OCI-LY1 (cell line): ENCODE results near the gene USP36.

Experiments
- H2AFZ ChIP-seq: fragments of 200-600 bp; sonication (generic), shearing (Covaris generic); 2 replicates; pipeline ENCODE4 v1.6.0; 2014; ENCODE audit warnings: antibody characterized with exemption, mild to moderate bottlenecking, low read length
- H3F3A ChIP-seq: fragments of 200-600 bp; sonication (generic), shearing (Covaris generic); 2 replicates; pipeline ENCODE4 v1.6.0; 2014; ENCODE audit warnings: mild to moderate bottlenecking, antibody characterized with exemption, low read length, moderate library complexity; ENCODE audit not compliant: insufficient read depth
- H3K27ac ChIP-seq: fragments of 200-600 bp; sonication (generic); 2 replicates; pipeline ENCODE4 v1.5.1; 2014; ENCODE audit warnings: low read length, mixed run types, mild to moderate bottlenecking, low read depth; ENCODE audit not compliant: poor library complexity, severe bottlenecking
- H3K27me3 ChIP-seq: fragments of 200-600 bp; sonication (generic); 2 replicates; pipeline ENCODE4 v1.6.0; 2014; ENCODE audit warnings: antibody characterized with exemption, mild to moderate bottlenecking, low read length, moderate library complexity; ENCODE audit not compliant: insufficient read depth
- H3K36me3 ChIP-seq: fragments of 200-600 bp; sonication (generic); 2 replicates; pipeline ENCODE4 v1.6.1; 2014; ENCODE audit warnings: mild to moderate bottlenecking, antibody characterized with exemption, low read length, moderate library complexity, mixed read lengths; ENCODE audit not compliant: insufficient read depth
- H3K4me1 ChIP-seq: fragments of 200-600 bp; sonication (generic); 2 replicates; pipeline ENCODE4 v1.5.1; 2014; ENCODE audit warnings: mild to moderate bottlenecking, low read length, moderate library complexity; ENCODE audit not compliant: insufficient read depth, severe bottlenecking
- H3K4me2 ChIP-seq: fragments of 200-600 bp; sonication (generic), shearing (Covaris generic); 2 replicates; pipeline ENCODE4 v1.6.1; 2014; ENCODE audit warnings: low read length
- H3K4me3 ChIP-seq: fragments of 200-600 bp; sonication (generic); 2 replicates; pipeline ENCODE4 v1.5.1; 2014; ENCODE audit warnings: low read length, low read depth, mild to moderate bottlenecking, mixed read lengths; ENCODE audit not compliant: poor library complexity, severe bottlenecking
- H3K79me2 ChIP-seq: fragments of 200-600 bp; shearing (Covaris generic); 2 replicates; pipeline ENCODE4 v1.6.1; 2016; ENCODE audit warnings: mixed run types, low read length, mixed read lengths; ENCODE audit not compliant: insufficient read depth
- H3K9ac ChIP-seq: fragments of 200-600 bp; sonication (generic), shearing (Covaris generic); 2 replicates; pipeline ENCODE4 v1.6.1; 2014; ENCODE audit warnings: mild to moderate bottlenecking, low read length, mixed read lengths
- H3K9me2 ChIP-seq: fragments of 200-600 bp; sonication (generic), shearing (Covaris generic); 2 replicates; pipeline ENCODE4 v1.6.1; 2014; ENCODE audit warnings: low read depth, mild to moderate bottlenecking, low read length, mixed read lengths
- H3K9me3 ChIP-seq: fragments of 200-600 bp; shearing (Covaris generic); 2 replicates; pipeline ENCODE4 v1.6.1; 2014; ENCODE audit warnings: low read length, mixed read lengths
- H4K20me1 ChIP-seq: fragments of 200-600 bp; sonication (generic), shearing (Covaris generic); 2 replicates; pipeline ENCODE4 v1.6.0; 2016; ENCODE audit warnings: mild to moderate bottlenecking, low read length; ENCODE audit not compliant: insufficient read depth
- EZH2 ChIP-seq: fragments of 200-600 bp; sonication (generic), shearing (Covaris generic); IDR thresholded peaks from 2 replicates; pipeline ENCODE4 v1.8.0; 2017; ENCODE audit warnings: borderline replicate concordance, mixed run types, mild to moderate bottlenecking, antibody characterized with exemption, low read length, moderate library complexity, mixed read lengths
- TF ChIP-seq, protein P1 (sequence below): fragments of 200-600 bp; sonication (generic), shearing (Covaris generic); IDR thresholded peaks from 2 replicates; pipeline ENCODE4 v1.5.1; 2017; ENCODE audit warnings: mild to moderate bottlenecking, antibody characterized with exemption, low read length, moderate library complexity, mixed read lengths

Gene USP36

DNA sequence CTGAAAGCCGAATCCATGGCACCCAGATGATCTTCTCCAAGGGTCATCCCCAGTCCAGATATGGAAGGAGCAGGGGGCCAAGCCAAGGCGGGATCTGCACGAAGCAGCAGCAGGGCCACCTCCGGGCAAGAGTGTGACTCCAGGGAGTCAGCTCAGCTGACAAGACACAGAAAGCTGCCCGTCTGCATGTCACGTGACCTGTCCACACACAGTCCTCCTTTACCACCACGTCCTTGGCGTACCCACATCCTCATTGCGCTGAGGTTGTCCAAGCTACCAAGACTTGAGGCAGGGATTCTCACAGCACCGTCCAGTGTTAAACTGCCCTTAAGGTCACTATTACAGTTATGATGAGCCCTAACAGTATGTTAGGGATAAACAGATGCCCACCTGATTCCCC is 47.2 kb downstream of the USP36 start:
- no peak overlapping the region for H3K4me3 ChIP-seq
- no peaks in the 10 kb centered on the region for H3K9me2 ChIP-seq
- H3K36me3 ChIP-seq: peaks cover 59% of the 10 kb centered on the region
- H3K4me1 ChIP-seq: no peaks in the 10 kb centered on the region
- H3K4me2 ChIP-seq: no peak overlapping the region
- no peak overlapping the region for H3K9ac ChIP-seq
- H3K79me2 ChIP-seq: no peaks in the 10 kb centered on the region
- H3K27me3 ChIP-seq: no peaks in the 10 kb centered on the region
- TF ChIP-seq EZH2: no peak
- TF ChIP-seq, protein P1, sequence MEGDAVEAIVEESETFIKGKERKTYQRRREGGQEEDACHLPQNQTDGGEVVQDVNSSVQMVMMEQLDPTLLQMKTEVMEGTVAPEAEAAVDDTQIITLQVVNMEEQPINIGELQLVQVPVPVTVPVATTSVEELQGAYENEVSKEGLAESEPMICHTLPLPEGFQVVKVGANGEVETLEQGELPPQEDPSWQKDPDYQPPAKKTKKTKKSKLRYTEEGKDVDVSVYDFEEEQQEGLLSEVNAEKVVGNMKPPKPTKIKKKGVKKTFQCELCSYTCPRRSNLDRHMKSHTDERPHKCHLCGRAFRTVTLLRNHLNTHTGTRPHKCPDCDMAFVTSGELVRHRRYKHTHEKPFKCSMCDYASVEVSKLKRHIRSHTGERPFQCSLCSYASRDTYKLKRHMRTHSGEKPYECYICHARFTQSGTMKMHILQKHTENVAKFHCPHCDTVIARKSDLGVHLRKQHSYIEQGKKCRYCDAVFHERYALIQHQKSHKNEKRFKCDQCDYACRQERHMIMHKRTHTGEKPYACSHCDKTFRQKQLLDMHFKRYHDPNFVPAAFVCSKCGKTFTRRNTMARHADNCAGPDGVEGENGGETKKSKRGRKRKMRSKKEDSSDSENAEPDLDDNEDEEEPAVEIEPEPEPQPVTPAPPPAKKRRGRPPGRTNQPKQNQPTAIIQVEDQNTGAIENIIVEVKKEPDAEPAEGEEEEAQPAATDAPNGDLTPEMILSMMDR: no peak
- H2AFZ ChIP-seq: no peak overlapping the region
- H3K27ac ChIP-seq: no peak overlapping the region
- H3F3A ChIP-seq: no peaks in the 10 kb centered on the region
- no peaks in the 10 kb centered on the region for H3K9me3 ChIP-seq
- no peaks in the 10 kb centered on the region for H4K20me1 ChIP-seq

DNA sequence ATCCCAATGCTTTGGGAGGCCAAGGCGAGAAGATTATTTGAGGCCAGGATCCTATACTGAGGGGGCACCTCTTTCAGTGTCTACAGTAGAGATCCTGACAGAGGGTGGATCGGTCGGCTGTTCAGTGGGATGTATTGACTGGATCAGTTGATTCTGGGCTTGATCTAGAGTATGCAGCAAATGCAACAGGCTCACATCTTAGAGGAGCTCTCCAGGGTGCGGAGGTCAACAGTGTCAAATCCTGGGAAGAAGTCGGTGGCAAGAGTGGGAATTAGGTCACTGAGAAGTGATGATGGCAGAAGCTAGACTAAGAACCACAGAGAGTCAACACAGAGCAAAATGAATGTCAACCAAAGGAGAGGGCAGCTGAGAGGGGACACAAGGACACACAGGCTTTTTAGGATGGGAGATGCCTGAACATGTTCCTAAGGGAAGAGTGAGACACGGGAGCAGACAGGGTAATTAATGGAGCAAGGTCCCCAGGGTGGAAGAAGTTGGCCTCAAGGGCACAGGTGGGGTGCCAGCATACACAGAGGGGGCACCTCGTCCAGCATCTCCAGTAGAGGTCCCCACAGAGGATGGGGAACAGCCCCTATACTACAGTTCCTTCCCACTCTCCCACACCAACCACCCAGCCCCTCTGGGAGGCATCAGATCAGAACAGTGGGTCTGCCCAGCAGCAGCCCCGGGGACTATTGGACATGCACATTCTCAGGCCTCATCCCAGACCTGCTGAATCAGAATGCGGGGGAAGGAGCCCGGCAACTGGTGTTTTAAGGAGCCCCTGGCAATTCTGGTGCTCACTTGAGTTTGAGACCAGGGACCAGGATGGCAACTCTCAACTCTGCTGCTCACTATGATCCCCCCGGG is 48.5 kb downstream of the USP36 start:
- no peak overlapping the region for H2AFZ ChIP-seq
- H3K27ac ChIP-seq: no peak overlapping the region
- no peak overlapping the region for H3K9ac ChIP-seq
- H4K20me1 ChIP-seq: no peaks in the 10 kb centered on the region
- no peaks in the 10 kb centered on the region for H3K79me2 ChIP-seq
- H3K36me3 ChIP-seq: peaks cover 45% of the 10 kb centered on the region
- TF ChIP-seq, protein P1: no peak
- no peak for TF ChIP-seq EZH2
- no peaks in the 10 kb centered on the region for H3K27me3 ChIP-seq
- no peaks in the 10 kb centered on the region for H3F3A ChIP-seq
- H3K9me3 ChIP-seq: no peaks in the 10 kb centered on the region
- no peak overlapping the region for H3K4me3 ChIP-seq
- no peak overlapping the region for H3K4me2 ChIP-seq
- H3K4me1 ChIP-seq: no peaks in the 10 kb centered on the region
- H3K9me2 ChIP-seq: no peaks in the 10 kb centered on the region

DNA sequence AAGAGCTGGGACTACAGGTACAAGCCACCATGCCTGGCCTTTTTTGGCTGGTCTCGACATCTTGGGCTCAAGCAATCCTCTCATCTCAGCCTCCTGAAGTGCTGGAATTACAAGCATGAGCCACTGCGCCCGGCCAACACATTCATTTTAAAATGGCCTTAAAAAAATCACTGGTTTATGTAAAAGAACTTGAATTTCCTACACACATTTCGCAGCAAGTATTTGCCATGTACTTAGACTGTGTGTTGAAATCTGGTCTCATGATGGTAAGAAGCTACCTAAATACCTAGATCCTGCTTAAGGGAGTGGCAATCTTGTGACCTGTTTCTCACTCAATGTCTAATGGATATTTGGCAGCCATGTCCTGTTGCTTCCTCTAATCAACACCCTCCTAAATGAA is 50.1 kb downstream of the USP36 start:
- Histone ChIP-seq H4K20me1 (no peaks in the 10 kb centered on the region), H3K9ac (no peak overlapping the region), H3K9me2 (no peaks in the 10 kb centered on the region), H3K27ac (no peak overlapping the region), H3K4me3 (no peak overlapping the region), H3K9me3 (no peaks in the 10 kb centered on the region), H3K27me3 (no peaks in the 10 kb centered on the region), H3K79me2 (no peaks in the 10 kb centered on the region), H3K4me1 (no peaks in the 10 kb centered on the region), H3K36me3 (peaks cover 30% of the 10 kb centered on the region), H3F3A (no peaks in the 10 kb centered on the region), H3K4me2 (no peak overlapping the region), H2AFZ (no peak overlapping the region)
- TF ChIP-seq, protein P1: no peak
- no peak for TF ChIP-seq EZH2
